ENCODE measurements around the gene JUP.

Gene JUP

DNA sequence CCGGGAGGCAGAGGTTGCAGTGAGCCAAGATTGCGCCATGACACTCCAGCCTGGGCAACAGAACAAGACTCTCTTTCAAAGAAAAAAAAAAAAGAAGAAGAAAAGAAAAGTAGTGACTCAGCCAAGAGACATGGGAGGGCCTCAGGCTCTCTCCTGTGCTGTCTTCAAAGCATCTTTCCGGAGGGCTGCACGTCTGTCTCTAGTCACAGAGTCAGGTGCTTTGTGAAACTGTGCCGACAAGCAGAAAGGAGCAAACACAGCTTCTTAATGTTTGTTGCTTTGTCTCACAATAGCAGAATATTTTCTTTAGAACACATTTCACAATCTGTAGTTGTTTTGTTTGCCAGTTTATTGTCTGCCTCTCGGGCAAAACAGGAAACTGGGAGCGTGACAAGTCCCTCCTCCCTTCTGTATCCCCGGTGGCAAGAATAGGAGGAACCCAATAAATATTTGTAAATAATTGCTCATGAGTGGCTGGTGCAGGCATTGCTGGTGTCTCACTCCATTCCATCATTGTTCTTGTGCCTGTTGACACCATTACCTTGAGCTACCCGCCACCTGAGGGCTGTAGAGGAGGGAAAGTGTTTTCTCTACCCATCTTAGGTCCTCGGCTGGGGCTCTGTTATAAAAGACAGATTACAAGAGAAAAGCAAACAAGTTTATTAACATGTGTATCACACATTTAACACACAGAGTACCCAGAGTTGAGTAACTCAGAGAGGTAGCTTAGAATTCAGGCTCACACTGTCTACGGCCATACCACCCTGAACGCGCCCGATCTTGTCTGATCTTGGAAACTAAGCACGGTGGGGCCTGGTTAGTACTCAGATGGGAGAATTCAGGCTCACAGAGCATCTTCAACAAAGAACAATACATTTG lies 68.9 kb downstream of the JUP start:
- DNase-seq: peak in 1 of 2 donors; percentile 28

DNA sequence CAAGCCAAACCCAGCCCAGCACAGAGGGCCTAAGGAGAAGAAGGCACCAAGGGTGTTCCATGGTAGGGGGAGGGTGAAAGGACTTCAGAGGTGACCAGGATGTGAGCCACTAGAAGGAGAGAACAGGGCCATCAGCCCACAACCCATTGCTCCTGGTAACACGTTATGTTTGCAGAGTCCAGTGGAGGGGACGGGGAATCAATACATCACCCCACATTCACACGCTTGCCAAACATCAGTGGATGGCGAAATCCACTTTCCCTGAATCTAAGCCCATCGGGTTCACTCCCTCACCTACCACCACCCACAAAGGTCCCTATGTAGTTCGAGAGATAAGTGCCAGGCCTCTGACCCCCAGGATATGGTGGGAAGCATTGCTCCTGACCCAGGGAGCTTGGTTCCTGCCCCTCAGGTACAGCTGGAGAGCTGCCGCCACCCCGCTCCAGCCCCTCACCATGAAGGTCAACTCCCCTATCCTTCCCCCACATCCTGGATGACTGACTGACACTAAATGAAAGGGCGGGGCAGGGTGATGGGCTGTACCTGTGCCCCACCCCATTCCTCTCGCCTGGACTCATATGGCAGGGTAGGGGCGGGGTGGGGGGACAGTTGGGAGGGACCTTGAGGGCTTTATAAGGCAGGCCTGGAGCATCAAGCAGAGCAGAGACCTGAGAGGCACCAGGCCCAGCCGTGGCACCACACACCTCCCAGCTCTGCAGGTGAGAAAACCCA lies 74.7 kb downstream of the JUP start, which contains the start of gene GAST:
GAST (plus strand) TSS at position 663 of the 732 bp plus-strand sequence. CDS start 3,106 bp downstream, outside the sequence.
- DNase-seq: no peak

DNA sequence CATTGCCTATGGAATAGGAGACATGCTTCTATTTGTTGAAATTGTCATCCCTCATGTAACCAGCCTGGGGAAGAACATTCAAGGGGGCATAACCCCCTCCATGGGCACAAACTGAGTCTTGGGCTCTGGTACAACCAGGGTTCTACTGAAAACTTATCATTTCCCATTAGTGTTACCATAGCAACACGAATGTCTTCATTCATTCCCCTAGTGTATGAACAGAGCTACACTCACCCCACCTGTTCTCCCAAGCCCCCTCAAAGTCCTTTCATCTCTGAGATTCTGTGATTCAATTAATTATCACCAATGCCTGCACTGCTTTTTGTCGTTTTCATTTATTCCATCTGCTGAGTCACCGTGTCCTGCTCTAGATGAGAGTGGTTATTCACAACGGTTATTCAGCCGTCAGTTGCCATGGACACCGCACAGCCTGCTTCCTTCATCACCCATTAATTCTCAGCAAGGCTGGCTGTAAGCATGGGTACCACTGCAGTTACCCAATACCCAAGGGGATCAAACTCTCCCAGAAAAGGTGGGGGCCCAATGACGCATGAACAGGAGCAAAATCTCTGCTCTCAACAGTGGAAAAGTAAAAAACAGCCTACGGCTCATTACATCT lies 75.9 kb downstream of the JUP start:
- DNase-seq: peak in 1 of 2 donors; percentile 28

DNA sequence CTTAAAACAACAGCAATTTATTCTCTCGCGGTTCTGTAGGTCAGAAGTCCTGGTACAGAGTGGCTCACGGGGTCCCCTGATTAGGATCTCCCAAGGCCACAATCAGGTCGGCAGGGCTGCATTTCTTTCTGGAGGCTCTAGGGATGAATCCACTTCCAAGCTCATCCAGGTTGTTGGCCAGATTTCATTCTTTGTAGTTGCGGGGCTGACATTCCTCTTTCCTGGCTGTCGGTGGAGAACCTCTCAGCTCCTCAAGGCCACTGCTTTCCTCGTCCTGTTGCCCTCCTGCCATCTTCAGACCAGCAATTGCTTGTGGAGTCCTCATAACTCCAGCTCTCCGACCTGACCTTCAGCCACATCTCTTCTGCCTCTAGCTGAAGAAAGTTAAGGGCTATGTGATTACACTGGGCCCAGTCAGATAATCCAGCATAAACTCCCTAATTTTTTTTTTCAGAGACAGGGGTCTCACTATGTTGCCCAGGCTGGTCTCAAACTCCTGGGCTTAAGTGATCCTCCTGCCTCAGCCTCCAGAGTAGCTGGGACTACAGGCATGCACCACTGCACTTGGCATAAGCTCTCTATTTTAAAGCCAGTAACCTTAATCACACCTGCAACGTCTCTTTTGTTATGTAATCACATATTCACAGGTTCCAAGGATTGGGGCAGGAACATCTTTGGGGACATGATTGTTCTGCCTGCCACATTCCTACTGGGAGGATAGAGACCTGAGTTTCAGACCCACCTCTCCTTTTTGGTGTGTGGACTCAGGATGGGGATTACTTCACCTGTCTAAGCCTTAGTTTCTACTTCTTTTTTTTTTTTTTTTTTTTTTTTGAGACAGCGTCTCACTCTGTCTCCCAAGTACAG lies 78.5 kb downstream of the JUP start:
- DNase-seq: no peak

DNA sequence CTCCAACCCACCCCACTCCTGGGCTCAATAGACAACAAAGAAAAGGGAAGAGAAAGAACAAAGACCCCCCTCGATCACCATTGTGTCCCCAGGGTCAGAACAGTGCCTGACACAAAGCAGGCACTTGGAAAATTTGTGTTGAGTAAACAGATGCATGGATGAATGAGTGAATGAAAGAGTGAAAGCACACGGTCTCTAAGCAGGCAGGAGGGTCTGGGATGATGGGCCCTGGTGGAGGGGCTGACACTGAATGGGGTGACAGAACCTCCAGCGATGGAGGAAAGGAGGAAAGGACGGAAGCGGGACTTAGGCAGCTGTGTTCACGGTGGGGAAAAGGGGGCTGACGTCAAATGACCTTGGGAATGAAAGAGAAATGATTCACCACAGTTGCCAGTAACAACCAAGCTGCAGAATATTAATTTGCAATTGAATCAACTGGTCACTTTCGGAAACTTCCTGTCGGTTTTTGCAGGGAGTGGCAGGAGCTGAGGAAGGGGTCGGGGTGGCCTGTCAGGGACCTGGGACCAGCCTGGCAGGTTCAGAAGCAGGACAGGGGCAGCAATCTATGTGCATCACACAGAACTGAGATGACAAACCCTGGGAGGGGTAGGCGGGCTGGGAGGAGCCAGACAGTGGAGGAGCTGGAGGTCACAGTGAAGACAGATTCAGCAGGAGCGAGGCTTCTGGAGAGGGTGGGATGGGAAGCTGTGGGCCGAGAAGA lies 81.1 kb downstream of the JUP start:
- no peak for DNase-seq

Measured in activated CD4-positive, alpha-beta T cell treated with anti-CD3 and anti-CD28 coated beads for 4 hours (primary cell).